Measurements from ENCODE around the gene OR2A14.

DNA sequence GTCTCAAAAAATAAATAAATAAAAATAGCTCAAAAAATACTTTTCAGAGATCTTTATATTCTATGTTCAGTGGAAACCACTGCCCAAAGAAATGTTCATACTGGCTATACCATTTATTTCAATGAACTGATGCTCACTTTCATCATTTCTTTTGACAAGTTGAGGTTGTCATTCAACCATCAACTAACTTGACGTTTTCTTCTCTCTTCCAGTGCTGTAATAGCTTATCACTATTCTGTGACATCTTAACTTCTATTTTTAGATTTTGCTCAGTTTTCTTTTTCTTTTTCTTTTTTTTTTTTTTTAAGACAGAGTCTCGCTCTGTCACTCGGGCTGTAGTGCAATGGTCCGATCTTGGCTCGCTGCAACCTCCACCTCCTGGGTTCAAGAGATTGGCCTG, 51.6 kb downstream of the OR2A14 start:
- TF ChIP-seq MAZ (IDR thresholded peaks at IDR 0.05; ENCODE audit: borderline replicate concordance, low read depth, low read length) (no peak), BHLHE40 (IDR thresholded peaks at IDR 0.05; ENCODE audit: low read depth, low read length) (no peak), SMC3 (IDR thresholded peaks at IDR 0.05; ENCODE audit: low read depth, low read length) (no peak), RAD21 (IDR thresholded peaks at IDR 0.05; ENCODE audit: low read length) (no peak), CEBPB (IDR thresholded peaks at IDR 0.05; ENCODE audit: low read depth, low read length) (no peak), USF2 (IDR thresholded peaks at IDR 0.05; ENCODE audit: low read depth, low read length) (no peak), POLR2A (IDR thresholded peaks at IDR 0.05; ENCODE audit: low read depth, low read length) (no peak)
- TF ChIP-seq, protein P1, sequence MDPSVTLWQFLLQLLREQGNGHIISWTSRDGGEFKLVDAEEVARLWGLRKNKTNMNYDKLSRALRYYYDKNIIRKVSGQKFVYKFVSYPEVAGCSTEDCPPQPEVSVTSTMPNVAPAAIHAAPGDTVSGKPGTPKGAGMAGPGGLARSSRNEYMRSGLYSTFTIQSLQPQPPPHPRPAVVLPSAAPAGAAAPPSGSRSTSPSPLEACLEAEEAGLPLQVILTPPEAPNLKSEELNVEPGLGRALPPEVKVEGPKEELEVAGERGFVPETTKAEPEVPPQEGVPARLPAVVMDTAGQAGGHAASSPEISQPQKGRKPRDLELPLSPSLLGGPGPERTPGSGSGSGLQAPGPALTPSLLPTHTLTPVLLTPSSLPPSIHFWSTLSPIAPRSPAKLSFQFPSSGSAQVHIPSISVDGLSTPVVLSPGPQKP (IDR thresholded peaks at IDR 0.05; ENCODE audit: borderline replicate concordance, low read depth, low read length): no peak
- TF ChIP-seq, protein P2, sequence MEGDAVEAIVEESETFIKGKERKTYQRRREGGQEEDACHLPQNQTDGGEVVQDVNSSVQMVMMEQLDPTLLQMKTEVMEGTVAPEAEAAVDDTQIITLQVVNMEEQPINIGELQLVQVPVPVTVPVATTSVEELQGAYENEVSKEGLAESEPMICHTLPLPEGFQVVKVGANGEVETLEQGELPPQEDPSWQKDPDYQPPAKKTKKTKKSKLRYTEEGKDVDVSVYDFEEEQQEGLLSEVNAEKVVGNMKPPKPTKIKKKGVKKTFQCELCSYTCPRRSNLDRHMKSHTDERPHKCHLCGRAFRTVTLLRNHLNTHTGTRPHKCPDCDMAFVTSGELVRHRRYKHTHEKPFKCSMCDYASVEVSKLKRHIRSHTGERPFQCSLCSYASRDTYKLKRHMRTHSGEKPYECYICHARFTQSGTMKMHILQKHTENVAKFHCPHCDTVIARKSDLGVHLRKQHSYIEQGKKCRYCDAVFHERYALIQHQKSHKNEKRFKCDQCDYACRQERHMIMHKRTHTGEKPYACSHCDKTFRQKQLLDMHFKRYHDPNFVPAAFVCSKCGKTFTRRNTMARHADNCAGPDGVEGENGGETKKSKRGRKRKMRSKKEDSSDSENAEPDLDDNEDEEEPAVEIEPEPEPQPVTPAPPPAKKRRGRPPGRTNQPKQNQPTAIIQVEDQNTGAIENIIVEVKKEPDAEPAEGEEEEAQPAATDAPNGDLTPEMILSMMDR (conservative IDR thresholded peaks at IDR 0.05; ENCODE audit: low read depth, low read length): no peak
